ENCODE measurements around the gene AARS2.

Gene AARS2

GRCh38 chr6:44298864-44299263 is 14.3 kb downstream of the AARS2 start:
- Histone ChIP-seq H3K27me3 (peaks cover 51% of the 10 kb centered on the region), H3K9me3 (no peaks in the 10 kb centered on the region), H3K27ac (no peak overlapping the region), H3K36me3 (peaks cover 39% of the 10 kb centered on the region), H3K4me3 (ENCODE audit: low read depth in 1 of 2, low read length in 1 of 2) (no peak overlapping the region), H3K4me1 (ENCODE audit: control insufficient read depth in 1 of 2, insufficient read depth in 1 of 2, low read depth in 1 of 2, low read length in 1 of 2) (peaks cover 8 to 14% of the 10 kb centered on the region in 2 experiments)
- TF ChIP-seq CTCF (IDR thresholded peaks at IDR 0.05): no peak

- Histone ChIP-seq H3K9me3 (no peaks in the 10 kb centered on the region), H3K4me3 (ENCODE audit: low read depth in 1 of 2, low read length in 1 of 2) (no peak overlapping the region), H3K36me3 (peaks cover 32% of the 10 kb centered on the region), H3K27ac (no peak overlapping the region), H3K27me3 (peaks cover 58% of the 10 kb centered on the region), H3K4me1 (ENCODE audit: control insufficient read depth in 1 of 2, insufficient read depth in 1 of 2, low read depth in 1 of 2, low read length in 1 of 2) (peaks cover 8 to 14% of the 10 kb centered on the region in 2 experiments)
- no peak for TF ChIP-seq CTCF (IDR thresholded peaks at IDR 0.05)
Measured at GRCh38 chr6:44298055-44298803, 14.9 kb downstream of the AARS2 start.

GRCh38 chr6:44297063-44298038 is 15.8 kb downstream of the AARS2 start:
- peak overlapping the region in 1 of 2 experiments; percentile 49 for H3K4me3 ChIP-seq (ENCODE audit: low read depth in 1 of 2, low read length in 1 of 2)
- no peak for TF ChIP-seq CTCF (IDR thresholded peaks at IDR 0.05)
- peaks cover 65% of the 10 kb centered on the region for H3K27me3 ChIP-seq

GRCh38 chr6:44294832-44295791 is 18.0 kb downstream of the AARS2 start:
- Histone ChIP-seq H3K4me3 (ENCODE audit: low read depth in 1 of 2, low read length in 1 of 2) (no peak overlapping the region), H3K27me3 (peaks cover 87% of the 10 kb centered on the region), H3K4me1 (ENCODE audit: control insufficient read depth in 1 of 2, insufficient read depth in 1 of 2, low read depth in 1 of 2, low read length in 1 of 2) (peaks cover 8 to 14% of the 10 kb centered on the region in 2 experiments), H3K27ac (no peak overlapping the region), H3K9me3 (no peaks in the 10 kb centered on the region), H3K36me3 (peaks cover 1% of the 10 kb centered on the region)
- no peak for TF ChIP-seq CTCF (IDR thresholded peaks at IDR 0.05)

More at GRCh38 chr6:44297063-44298038, 15.8 kb downstream of the AARS2 start:
- Histone ChIP-seq H3K9me3 (no peaks in the 10 kb centered on the region), H3K27ac (no peak overlapping the region), H3K4me1 (ENCODE audit: control insufficient read depth in 1 of 2, insufficient read depth in 1 of 2, low read depth in 1 of 2, low read length in 1 of 2) (peaks cover 8 to 14% of the 10 kb centered on the region in 2 experiments), H3K36me3 (peaks cover 23% of the 10 kb centered on the region)

All from neutrophil (primary cell).